ENCODE results near the gene ELP5.

The ELP5 gene

DNA sequence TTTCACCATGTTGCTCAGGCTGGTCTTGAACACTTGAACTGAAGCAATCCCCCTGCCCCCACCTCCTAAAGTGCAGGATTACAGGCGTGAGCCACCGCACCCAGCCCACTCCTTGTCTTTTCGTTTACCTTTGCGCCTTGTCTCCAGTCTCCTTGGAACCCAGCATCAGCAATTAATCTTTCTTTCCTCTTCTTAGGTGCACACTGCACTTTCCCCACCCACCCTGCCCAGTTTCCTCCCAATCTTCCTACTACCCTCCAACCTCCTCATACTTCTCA, 11.7 kb downstream of the ELP5 start:
- no peak for DNase-seq (ENCODE audit: extremely low read depth, insufficient read length)
- TF ChIP-seq, protein P1, sequence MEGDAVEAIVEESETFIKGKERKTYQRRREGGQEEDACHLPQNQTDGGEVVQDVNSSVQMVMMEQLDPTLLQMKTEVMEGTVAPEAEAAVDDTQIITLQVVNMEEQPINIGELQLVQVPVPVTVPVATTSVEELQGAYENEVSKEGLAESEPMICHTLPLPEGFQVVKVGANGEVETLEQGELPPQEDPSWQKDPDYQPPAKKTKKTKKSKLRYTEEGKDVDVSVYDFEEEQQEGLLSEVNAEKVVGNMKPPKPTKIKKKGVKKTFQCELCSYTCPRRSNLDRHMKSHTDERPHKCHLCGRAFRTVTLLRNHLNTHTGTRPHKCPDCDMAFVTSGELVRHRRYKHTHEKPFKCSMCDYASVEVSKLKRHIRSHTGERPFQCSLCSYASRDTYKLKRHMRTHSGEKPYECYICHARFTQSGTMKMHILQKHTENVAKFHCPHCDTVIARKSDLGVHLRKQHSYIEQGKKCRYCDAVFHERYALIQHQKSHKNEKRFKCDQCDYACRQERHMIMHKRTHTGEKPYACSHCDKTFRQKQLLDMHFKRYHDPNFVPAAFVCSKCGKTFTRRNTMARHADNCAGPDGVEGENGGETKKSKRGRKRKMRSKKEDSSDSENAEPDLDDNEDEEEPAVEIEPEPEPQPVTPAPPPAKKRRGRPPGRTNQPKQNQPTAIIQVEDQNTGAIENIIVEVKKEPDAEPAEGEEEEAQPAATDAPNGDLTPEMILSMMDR (IDR thresholded peaks at IDR 0.05; ENCODE audit: insufficient read depth, low read length, poor library complexity, severe bottlenecking) = no peak
- H3K36me3 ChIP-seq (ENCODE audit: control insufficient read depth, insufficient read depth, low read length) = peaks cover 5% of the 10 kb centered on the region
- H3K27me3 ChIP-seq (replicated peaks; ENCODE audit: control insufficient read depth, insufficient read depth, low read length) = peaks cover 2% of the 10 kb centered on the region; the same call in 1 of the 2 replicates
- no peak overlapping the region for H3K4me3 ChIP-seq (replicated peaks; ENCODE audit: low read depth, low read length)

DNA sequence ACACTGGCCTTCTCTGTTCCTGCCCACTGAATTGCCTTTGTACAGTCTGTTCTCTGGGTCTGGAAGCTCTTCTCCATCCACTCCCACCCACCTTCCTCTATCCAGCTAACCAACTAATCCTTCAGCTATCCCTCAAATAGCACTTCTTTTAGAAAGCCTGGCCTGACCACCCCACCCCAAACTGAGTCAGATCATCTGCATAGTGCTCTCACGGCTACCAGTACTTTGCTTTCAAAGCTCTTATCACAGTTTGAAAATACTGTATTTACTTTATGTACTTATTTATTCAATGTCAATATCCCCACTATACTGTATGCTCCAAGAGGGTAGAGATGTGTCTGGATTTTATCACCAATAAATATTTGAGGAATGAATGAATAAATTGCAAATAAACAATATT, 14.8 kb downstream of the ELP5 start:
- Histone ChIP-seq H3K36me3 (ENCODE audit: control insufficient read depth, insufficient read depth, low read length) (no peaks in the 10 kb centered on the region), H3K4me3 (replicated peaks; ENCODE audit: low read depth, low read length) (no peak overlapping the region), H3K27me3 (replicated peaks; ENCODE audit: control insufficient read depth, insufficient read depth, low read length) (peaks cover 2% of the 10 kb centered on the region; the same call in 1 of the 2 replicates)
- TF ChIP-seq, protein P1 (IDR thresholded peaks at IDR 0.05; ENCODE audit: insufficient read depth, low read length, poor library complexity, severe bottlenecking) = no peak
- no peak for DNase-seq (ENCODE audit: extremely low read depth, insufficient read length)

DNA sequence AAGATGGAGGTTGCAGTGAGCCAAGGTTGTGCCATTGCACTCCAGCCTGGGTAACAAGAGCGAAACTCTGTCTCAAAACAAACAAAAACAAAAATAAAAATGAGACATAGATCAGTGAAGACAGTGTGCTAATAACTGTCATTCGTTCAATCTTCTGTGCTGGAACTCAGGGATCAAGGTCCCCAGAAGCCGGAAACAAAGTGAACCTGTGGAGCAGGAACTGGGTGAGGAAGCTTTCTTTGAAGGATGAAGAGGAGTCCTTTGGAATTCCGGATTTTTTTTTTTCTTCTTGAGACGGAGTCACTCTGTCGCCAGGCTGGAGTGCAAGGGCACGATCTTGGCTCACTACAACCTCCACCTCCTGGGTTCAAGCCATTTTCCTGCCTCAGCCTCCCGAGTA, 27.4 kb downstream of the ELP5 start:
- DNase-seq (ENCODE audit: extremely low read depth, insufficient read length) = no peak
- H3K36me3 ChIP-seq (ENCODE audit: control insufficient read depth, insufficient read depth, low read length) = no peaks in the 10 kb centered on the region
- no peaks in the 10 kb centered on the region for H3K27me3 ChIP-seq (replicated peaks; ENCODE audit: control insufficient read depth, insufficient read depth, low read length)
- no peak overlapping the region for H3K4me3 ChIP-seq (replicated peaks; ENCODE audit: low read depth, low read length)
- TF ChIP-seq, protein P1 (IDR thresholded peaks at IDR 0.05; ENCODE audit: insufficient read depth, low read length, poor library complexity, severe bottlenecking) = no peak

DNA sequence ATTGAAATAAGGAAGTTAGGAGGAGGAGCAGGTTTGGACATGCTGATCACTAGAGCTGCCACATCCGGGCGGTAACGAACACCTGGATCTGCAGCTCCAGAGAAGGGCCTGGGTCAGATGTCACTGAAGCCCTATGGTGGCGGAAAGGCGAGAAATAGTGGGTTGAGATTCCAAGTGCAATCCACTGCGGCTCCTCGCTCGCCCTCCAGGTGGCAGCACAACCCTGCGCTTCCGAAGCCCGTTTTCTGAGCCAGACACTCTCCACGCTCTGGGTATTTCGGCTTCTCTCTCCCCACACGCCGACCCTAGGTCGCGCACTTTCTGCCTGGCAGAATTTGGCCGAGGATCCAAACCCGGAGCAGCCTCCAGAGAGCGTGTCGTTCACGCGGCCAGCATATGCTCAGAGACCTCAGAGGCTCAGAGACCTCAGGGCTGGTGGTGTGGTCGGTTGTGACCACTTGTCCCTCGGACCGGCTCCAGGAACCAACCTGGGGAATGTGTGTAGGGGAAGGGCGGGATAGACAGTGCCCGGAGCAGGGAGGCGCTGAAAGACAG, 28.6 kb downstream of the ELP5 start:
- DNase-seq (ENCODE audit: extremely low read depth, insufficient read length) = peak; percentile 80
- Histone ChIP-seq H3K36me3 (ENCODE audit: control insufficient read depth, insufficient read depth, low read length) (no peaks in the 10 kb centered on the region), H3K27me3 (replicated peaks; ENCODE audit: control insufficient read depth, insufficient read depth, low read length) (no peaks in the 10 kb centered on the region), H3K4me3 (replicated peaks; ENCODE audit: low read depth, low read length) (peak overlapping the region; percentile 58)
- TF ChIP-seq, protein P1 (IDR thresholded peaks at IDR 0.05; ENCODE audit: insufficient read depth, low read length, poor library complexity, severe bottlenecking) = peak; percentile 82

DNA sequence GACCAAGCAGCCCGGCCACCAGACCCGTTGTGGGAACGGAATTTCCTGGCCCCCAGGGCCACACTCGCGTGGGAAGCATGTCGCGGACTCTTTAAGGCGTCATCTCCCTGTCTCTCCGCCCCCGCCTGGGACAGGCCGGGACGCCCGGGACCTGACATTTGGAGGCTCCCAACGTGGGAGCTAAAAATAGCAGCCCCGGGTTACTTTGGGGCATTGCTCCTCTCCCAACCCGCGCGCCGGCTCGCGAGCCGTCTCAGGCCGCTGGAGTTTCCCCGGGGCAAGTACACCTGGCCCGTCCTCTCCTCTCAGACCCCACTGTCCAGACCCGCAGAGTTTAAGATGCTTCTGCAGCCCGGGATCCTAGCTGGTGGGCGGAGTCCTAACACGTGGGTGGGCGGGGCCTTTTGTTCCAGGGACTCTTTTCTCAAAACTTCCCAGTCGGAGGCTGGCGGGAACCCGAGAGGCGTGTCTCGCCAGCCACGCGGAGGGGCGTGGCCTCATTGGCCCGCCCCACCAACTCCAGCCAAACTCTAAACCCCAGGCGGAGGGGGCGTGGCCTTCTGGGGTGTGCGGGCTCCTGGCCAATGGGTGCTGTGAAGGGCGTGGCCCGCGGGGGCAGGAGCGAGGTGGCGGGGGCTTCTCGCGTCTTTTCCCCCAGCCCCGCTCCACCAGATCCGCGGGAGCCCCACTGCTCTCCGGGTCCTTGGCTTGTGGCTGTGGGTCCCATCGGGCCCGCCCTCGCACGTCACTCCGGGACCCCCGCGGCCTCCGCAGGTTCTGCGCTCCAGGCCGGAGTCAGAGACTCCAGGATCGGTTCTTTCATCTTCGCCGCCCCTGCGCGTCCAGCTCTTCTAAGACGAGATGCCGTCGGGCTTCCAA, 29.3 kb downstream of the ELP5 start, which contains the start of gene SLC2A4:
SLC2A4 (plus strand) TSS at position 645 of the 879 bp plus-strand sequence; CDS start at position 862, 217 bp downstream.
- Histone ChIP-seq H3K4me3 (replicated peaks; ENCODE audit: low read depth, low read length) (peak within 1 kb of the TSS; percentile 58), H3K36me3 (ENCODE audit: control insufficient read depth, insufficient read depth, low read length) (no peaks in the 10 kb centered on the region), H3K27me3 (replicated peaks; ENCODE audit: control insufficient read depth, insufficient read depth, low read length) (no peaks in the 10 kb centered on the region)
- TF ChIP-seq, protein P1 (IDR thresholded peaks at IDR 0.05; ENCODE audit: insufficient read depth, low read length, poor library complexity, severe bottlenecking) = no peak
- peak; percentile 89 for DNase-seq (ENCODE audit: extremely low read depth, insufficient read length)

Data from GM06990 (cell line).